HFF-Myc (cell line): ENCODE measurements around the gene LRCH1.
A peak's percentile ranks its signal among the peaks of the same experiment; 100 is the strongest.

Source experiments
- DNase-seq: peaks from one replicate; pipeline ENCODE4 v3.0.0-alpha.2; 2011; ENCODE audit warnings: low read depth; ENCODE audit errors: extremely low read depth
- H3K4me3 ChIP-seq: replicated peaks from 2 replicates; pipeline ENCODE4 v1.5.1; 2011; ENCODE audit warnings: low read depth, mild to moderate bottlenecking, control low read depth, low read length
- TF ChIP-seq, protein P1 (sequence below): IDR thresholded peaks from 2 replicates; pipeline ENCODE4 v1.5.1; 2012; ENCODE audit warnings: mild to moderate bottlenecking, low read depth, low read length, control low read depth; ENCODE audit errors: missing control alignments

The LRCH1 gene

DNA sequence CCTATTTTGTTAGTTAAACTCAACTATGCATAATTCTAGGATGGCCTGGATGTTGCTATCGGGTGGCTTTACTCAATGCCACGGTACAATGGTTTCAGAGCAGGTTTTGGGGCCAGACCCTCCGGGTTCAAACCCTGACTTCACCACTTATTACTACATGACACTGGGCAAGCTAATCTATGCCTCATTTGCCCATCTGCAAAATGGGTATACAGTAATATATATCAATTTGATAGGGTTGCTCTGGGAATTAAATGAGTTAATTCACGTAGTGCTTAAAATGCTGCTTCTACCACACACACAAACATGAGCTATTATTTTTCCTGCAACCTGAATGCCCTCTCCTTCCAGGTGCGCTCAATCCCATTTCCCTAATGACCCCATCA lies 243.2 kb downstream of the LRCH1 start:
- H3K4me3 ChIP-seq, result peak overlapping the region; percentile 80
- DNase-seq, result no peak
- TF ChIP-seq, protein P1, sequence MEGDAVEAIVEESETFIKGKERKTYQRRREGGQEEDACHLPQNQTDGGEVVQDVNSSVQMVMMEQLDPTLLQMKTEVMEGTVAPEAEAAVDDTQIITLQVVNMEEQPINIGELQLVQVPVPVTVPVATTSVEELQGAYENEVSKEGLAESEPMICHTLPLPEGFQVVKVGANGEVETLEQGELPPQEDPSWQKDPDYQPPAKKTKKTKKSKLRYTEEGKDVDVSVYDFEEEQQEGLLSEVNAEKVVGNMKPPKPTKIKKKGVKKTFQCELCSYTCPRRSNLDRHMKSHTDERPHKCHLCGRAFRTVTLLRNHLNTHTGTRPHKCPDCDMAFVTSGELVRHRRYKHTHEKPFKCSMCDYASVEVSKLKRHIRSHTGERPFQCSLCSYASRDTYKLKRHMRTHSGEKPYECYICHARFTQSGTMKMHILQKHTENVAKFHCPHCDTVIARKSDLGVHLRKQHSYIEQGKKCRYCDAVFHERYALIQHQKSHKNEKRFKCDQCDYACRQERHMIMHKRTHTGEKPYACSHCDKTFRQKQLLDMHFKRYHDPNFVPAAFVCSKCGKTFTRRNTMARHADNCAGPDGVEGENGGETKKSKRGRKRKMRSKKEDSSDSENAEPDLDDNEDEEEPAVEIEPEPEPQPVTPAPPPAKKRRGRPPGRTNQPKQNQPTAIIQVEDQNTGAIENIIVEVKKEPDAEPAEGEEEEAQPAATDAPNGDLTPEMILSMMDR, result no peak

DNA sequence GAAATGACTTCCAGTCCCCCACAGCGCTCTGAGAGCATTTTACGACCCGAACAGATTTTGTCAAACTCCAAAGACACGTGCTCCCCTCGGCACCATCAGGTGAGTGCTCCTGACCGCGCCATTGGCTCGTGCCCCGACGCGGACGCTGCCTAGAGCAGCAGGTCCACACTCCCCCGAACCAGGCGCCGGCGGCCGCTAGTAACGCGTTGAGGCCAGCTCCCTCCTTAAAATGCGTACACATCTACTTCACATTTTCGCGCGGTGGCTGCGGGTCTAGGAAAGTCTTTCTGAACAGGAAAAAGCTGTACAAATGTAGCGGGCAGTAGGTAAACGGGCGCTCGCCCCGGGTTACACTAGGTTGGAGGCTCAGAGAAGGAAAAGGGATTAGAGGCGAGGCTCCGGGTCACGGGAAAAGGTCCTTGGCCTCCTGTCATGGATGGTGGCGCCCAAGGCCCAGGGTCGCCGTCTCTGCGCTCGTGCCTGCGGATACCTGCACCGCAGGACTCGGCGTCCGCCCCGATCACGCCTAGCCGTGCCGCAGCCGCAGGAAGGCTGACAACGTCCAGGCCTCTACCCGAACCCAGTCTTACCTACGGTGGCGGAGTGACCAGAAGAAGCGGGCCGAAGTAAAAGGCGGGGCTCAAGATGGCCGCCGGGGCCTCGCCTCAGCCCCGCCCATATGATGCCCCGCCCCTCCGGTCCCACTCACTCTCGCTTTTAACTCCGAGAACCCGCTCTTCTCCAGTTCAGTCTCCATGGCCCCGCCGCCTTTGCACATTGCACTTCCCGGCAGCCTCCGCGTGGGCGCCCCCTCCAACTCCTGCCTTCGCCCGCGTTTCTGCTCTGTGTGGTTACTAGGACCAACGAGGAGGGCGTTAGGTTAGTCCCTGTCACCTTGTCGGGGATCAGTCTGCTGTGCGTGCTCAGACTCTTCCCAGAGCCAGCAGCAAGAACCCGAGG lies 243.8 kb downstream of the LRCH1 start, which contains the start of gene ESD:
Gene ESD, minus strand, starts transcription at position 647 of the 960 bp plus-strand sequence. CDS start 5,748 bp downstream, outside the sequence.
- DNase-seq, result peak; percentile 73
- H3K4me3 ChIP-seq, result peak within 1 kb of the TSS; percentile 80
- TF ChIP-seq, protein P1, result no peak

DNA sequence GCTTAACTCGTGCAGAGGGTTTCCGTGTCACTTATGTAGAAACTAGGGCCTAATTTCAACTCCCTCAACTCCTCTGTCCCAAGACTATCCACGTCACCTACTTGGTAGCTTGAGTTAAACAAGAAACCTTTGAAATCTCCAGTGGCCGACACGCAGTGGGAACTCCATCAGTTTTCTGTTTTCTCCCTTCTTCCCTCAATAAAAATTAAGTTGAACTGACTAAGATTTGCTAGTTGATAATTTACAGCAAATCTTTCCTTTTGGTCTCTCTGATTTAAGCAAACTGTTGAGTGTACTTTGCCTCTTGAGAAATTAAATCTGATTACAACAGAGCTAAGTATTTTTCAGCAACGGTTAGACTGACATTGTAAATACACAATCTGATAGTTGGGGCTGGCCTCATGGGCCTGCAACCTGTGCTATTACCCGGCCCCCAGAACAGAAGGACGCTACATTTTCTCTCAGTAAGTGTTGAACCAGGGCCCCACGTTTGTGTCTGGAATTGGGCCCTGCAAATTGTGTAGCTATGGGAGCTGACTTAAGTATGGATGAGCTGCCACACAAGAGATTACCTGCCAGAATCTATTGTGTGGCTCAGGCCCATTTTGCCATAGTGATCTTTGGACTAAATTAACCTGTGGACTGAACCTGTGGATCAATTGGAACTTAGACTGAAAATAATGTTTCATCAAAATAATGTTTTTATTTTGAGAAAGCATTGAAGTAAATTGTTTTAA lies 244.7 kb downstream of the LRCH1 start:
- TF ChIP-seq, protein P1, result no peak
- H3K4me3 ChIP-seq, result peak overlapping the region; percentile 80
- DNase-seq, result no peak

DNA sequence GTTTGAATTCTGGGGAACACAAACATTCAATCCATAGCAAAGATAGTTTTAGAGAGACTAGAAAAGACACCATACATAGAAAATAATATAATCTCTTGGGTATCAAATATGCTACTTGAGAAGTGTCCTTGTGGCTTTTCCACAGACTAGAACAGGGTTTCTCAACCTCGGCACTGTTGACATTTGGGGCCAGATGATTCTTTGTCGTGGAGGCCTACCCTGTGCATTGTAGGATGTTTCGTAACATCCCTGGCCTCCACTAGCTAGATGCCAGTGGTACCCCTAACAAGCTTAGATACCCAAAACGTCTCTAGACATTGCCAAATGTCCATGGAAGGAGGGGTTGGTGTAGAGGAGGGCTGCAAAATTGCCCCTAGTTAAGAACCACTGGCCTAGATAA lies 246.2 kb downstream of the LRCH1 start:
- TF ChIP-seq, protein P1, result no peak
- no peak for DNase-seq
- H3K4me3 ChIP-seq, result no peak overlapping the region

DNA sequence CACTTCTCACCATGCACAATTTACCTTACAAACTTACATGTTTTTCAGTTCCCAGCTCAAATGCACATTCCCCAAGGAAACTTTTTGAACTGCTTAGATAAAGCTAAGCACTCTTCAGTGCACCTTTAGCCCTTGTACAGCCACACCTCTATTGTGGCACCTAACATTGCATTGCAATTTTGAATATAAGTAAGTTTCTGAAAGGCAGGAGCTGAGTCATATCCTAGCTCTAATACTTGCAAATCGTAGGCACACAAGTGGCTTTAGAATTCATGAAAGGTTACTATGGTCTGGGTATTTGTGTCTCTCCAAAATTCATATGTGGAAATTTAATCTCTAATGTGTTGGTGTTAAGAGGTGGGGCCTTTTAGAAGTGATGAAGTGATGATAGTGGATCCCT lies 248.9 kb downstream of the LRCH1 start:
- TF ChIP-seq, protein P1, result no peak
- no peak for DNase-seq

More for the DNA sequence above, 248.9 kb downstream of the LRCH1 start:
- H3K4me3 ChIP-seq, result no peak overlapping the region
